ENCODE results near the gene CLEC10A.

GRCh38 chr17:7119314-7119713 lies 39.3 kb upstream of the CLEC10A start:
- TF ChIP-seq CTCF (IDR thresholded peaks at IDR 0.05; ENCODE audit: low read length) (no peak), EZH2phosphoT487 (IDR thresholded peaks at IDR 0.05; ENCODE audit: low read length) (no peak), EZH2 (optimal IDR thresholded peaks at IDR 0.05; ENCODE audit: low read depth, low read length) (no peak)
